Left ventricle myocardium inferior (tissue), 1 donor: ENCODE data around the gene TAF1D. TPM values are rescaled to one million over a fixed set of nuclear protein-coding genes. Genes with fewer than 3 reads are reported as not detected.

Experiments
- DNase-seq: peaks from one replicate; pipeline ENCODE4 v3.0.0-alpha.2; 2020
- H3K27ac ChIP-seq: fragments of 200-600 bp; replicated peaks from 2 replicates; pipeline ENCODE4 v1.8.0; 2021
- H3K27me3 ChIP-seq: fragments of 200-600 bp; 2 replicates; pipeline ENCODE4 v1.8.0; 2021; ENCODE audit warnings: low read depth
- H3K36me3 ChIP-seq: fragments of 200-600 bp; 2 replicates; pipeline ENCODE4 v1.8.0; 2021
- H3K4me1 ChIP-seq: fragments of 200-600 bp; 2 replicates; pipeline ENCODE4 v1.8.0; 2021
- H3K4me3 ChIP-seq: fragments of 200-600 bp; 2 replicates; pipeline ENCODE4 v1.8.0; 2021; ENCODE audit warnings: mild to moderate bottlenecking, moderate library complexity
- H3K9me3 ChIP-seq: fragments of 200-600 bp; replicated peaks from 2 replicates; pipeline ENCODE4 v1.8.0; 2021
- intact Hi-C: fragments of 100-400 bp; cut with micrococcal nuclease; formaldehyde crosslinking; loops from one replicate; pipeline ENCODE4 v1.11.0; 2022
- total RNA-seq: library from RNA; stranded (reverse); fragmentation: NEBNext Ultra II Directional; extraction: Animal tissue kit (Norgen Biotek cat#: 25700); gene quantifications from one replicate; pipeline ENCODE4 v1.2.1, GENCODE V29; 2021
- TF ChIP-seq, protein P1 (sequence below): fragments of 200-600 bp; IDR thresholded peaks from 2 replicates; pipeline ENCODE4 v1.8.0; 2021; ENCODE audit warnings: antibody characterized with exemption, mild to moderate bottlenecking, borderline replicate concordance
- donor health status: DM: no; HTN: yes; CAD: no; lungs with severe emphysema.

TAF1D gene
- total RNA-seq, 1 donor from 2014 or later, result 32.6 TPM

DNA sequence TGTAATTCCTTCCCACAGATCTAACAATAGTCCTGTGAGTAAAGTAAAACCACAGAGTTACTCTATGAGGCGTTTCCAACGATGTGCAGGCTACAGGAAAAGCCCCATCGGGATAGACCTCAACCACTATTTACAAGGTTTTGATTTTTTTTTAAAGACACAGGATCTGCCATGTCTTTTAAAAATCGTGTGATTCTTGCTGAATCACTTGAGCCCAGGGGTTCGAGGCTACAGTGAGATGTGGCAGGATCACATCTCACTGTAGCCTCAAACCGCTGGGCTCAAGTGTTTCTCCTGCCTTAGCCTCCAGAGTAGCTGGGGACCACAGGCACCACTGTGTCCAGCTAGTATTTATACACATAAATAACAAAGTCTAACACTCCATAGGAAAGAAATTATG, 7.8 kb downstream of the TAF1D start:
- no peak for DNase-seq
- TF ChIP-seq, protein P1, sequence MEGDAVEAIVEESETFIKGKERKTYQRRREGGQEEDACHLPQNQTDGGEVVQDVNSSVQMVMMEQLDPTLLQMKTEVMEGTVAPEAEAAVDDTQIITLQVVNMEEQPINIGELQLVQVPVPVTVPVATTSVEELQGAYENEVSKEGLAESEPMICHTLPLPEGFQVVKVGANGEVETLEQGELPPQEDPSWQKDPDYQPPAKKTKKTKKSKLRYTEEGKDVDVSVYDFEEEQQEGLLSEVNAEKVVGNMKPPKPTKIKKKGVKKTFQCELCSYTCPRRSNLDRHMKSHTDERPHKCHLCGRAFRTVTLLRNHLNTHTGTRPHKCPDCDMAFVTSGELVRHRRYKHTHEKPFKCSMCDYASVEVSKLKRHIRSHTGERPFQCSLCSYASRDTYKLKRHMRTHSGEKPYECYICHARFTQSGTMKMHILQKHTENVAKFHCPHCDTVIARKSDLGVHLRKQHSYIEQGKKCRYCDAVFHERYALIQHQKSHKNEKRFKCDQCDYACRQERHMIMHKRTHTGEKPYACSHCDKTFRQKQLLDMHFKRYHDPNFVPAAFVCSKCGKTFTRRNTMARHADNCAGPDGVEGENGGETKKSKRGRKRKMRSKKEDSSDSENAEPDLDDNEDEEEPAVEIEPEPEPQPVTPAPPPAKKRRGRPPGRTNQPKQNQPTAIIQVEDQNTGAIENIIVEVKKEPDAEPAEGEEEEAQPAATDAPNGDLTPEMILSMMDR, result no peak
- no peak overlapping the region for H3K27ac ChIP-seq
- H3K27me3 ChIP-seq, result no peaks in the 10 kb centered on the region
- no peaks in the 10 kb centered on the region for H3K9me3 ChIP-seq
- intact Hi-C loops, result no loop called here
- no peak overlapping the region for H3K4me3 ChIP-seq
- peaks cover 29% of the 10 kb centered on the region for H3K4me1 ChIP-seq
- H3K36me3 ChIP-seq, result peaks cover 99% of the 10 kb centered on the region

DNA sequence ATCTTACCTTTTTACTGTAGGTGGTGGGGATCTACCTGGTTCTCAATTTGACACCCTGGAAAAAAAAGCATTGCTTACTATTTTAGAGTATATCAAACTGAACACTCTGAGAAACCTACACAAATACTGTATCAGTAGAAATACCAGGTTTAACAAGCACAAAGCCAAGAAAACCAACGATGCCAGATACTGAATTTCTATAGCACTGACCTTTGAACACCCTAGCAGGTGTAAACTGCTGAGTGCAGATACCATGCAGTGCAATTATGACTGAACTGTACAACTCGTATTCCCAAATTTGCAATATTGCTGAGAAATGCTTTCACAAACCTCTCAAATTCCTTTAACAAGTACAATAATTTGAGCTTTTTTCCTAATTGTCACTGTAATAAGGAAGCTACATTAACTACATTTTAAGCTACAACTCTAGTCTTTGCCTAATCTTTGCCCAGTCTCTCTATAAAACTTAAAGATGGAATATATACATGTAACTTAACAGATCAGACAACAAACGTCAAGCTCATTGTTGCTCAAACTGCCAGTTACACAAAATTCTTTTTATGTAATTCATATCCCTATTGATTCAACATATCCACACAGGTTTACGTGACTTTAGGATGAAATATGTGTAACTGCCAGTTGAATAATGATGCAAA, 8.9 kb downstream of the TAF1D start:
- TF ChIP-seq, protein P1, result no peak
- no peaks in the 10 kb centered on the region for H3K27me3 ChIP-seq
- H3K36me3 ChIP-seq, result peaks cover 99% of the 10 kb centered on the region

DNA sequence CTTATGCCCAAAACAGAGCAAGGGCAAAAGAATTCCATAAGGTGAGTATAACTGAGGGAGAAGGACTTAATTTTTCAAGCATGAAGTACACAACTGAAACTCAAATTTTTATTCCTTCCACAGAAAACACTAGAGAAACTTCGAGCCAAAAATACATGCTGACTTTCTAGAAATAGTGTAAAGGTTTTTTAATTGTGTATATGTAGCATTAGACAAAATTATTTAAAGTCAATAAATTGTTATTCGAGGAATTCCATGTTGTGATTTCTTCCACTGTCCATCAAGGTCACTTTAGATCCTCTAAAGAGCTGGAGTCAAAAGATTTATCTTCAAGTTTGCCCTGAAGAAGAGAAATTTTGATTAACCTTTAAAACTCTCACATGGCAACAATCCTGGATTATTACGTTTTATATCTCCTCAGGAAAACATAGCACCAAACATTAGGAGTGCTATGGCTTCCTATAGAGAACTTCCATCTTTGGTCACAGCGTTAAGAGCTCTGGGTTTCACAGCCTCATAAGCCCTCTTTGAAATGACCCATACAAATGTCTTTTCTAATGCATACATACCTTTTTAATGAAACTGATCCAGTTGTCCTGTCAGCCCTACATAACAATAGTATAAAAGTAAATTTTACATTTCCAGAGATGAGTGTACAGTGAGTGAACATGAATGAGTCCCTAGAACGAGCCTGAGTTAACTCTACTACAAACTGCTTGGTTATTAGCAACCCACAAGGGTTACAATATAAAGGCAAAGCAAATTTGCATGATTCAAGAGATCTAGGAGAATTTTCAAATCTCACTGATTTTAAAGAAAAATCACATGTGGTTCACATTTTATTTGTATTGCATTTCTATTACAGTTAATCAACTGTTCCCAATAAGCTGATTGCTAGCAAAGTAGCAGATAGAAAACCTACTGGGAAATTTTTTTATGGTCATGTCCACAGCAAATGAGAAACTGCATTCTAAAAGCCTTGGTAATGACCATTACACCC, 10.9 kb downstream of the TAF1D start:
- intact Hi-C loops, result no loop called here
- DNase-seq, result no peak
- H3K36me3 ChIP-seq, result peaks cover 97% of the 10 kb centered on the region
- no peaks in the 10 kb centered on the region for H3K27me3 ChIP-seq
- no peak overlapping the region for H3K4me3 ChIP-seq
- TF ChIP-seq, protein P1, result no peak
- peaks cover 2% of the 10 kb centered on the region for H3K4me1 ChIP-seq
- no peaks in the 10 kb centered on the region for H3K9me3 ChIP-seq
- H3K27ac ChIP-seq, result no peak overlapping the region

More for the DNA sequence above, 8.9 kb downstream of the TAF1D start:
- intact Hi-C loops, result no loop called here
- H3K27ac ChIP-seq, result no peak overlapping the region
- H3K4me3 ChIP-seq, result no peak overlapping the region
- DNase-seq, result no peak
- peaks cover 17% of the 10 kb centered on the region for H3K4me1 ChIP-seq
- H3K9me3 ChIP-seq, result no peaks in the 10 kb centered on the region

DNA sequence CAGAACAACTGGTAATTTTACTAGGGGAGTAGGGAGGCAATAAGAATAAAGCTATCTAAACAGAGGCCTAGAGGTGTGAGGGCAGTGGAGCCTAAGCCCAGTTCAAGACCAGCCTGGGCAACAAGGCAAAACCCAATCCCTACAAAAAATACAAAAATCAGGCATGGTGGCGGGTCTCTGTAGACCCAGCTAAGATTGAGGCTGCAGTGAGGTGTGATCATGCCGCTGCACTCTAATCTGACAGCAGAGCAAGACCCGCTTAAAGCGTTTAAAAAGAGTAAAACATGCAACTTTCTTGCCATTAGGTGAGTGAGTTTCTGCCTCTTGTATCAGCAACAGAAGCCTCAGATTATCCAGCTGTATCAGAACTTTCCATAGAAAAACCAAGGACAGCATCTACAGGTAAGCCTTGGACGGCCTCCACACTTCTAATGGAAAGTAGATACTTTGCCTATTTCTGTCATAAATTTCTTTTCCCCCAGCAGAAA, 12.1 kb downstream of the TAF1D start:
- no peak for DNase-seq
- peaks cover 97% of the 10 kb centered on the region for H3K36me3 ChIP-seq
- no peaks in the 10 kb centered on the region for H3K4me1 ChIP-seq

DNA sequence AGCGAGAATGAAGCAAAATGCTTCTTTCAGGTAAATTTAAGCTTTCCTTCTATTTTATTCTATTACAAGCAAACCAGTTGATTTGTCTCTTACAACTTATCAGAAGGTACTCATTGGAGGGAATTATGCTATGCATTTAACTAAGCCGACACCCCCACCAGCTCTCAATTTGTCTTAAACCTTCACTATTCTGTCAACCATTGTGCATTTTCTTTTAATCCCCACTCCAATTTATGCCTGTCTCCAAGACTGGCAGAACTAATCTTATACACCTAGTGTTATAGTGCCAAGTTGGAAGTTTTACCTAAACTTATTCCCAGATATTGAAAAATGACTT, 12.5 kb downstream of the TAF1D start:
- TF ChIP-seq, protein P1, result no peak
- no peak for DNase-seq
- H3K4me1 ChIP-seq, result no peaks in the 10 kb centered on the region
- intact Hi-C loops, result no loop called here
- no peak overlapping the region for H3K27ac ChIP-seq
- H3K27me3 ChIP-seq, result no peaks in the 10 kb centered on the region
- peaks cover 95% of the 10 kb centered on the region for H3K36me3 ChIP-seq
- no peak overlapping the region for H3K4me3 ChIP-seq
- H3K9me3 ChIP-seq, result no peaks in the 10 kb centered on the region

More for the DNA sequence above, 12.1 kb downstream of the TAF1D start:
- intact Hi-C loops, result no loop called here
- no peak overlapping the region for H3K4me3 ChIP-seq
- H3K9me3 ChIP-seq, result no peaks in the 10 kb centered on the region
- H3K27ac ChIP-seq, result no peak overlapping the region
- TF ChIP-seq, protein P1, result no peak
- H3K27me3 ChIP-seq, result no peaks in the 10 kb centered on the region
